ENCODE data around the gene UBN2. TPM values are rescaled to one million over a fixed set of nuclear protein-coding genes. Genes with fewer than 3 reads are reported as not detected.

UBN2 gene
- total RNA-seq, 1 experiment from 2014 or later: 14.8 TPM

- no TSS peak for BruUV-seq (replicated peaks)
- Histone ChIP-seq H2AFZ (ENCODE audit: low read depth, low read length, poor library complexity, severe bottlenecking) (no peak overlapping the region), H3K9me3 (ENCODE audit: control insufficient read depth in 1 of 2, insufficient read depth in 1 of 2, low read depth in 1 of 2, low read length in 2 of 2) (no peaks in the 10 kb centered on the region)
Measured at GRCh38 chr7:139231513-139232376, 708 bp downstream of the UBN2 start.

GRCh38 chr7:139232377-139232717 lies 1.3 kb downstream of the UBN2 start:
- intact Hi-C loops (cut with micrococcal nuclease): loop anchor here (10.0 kb wide), 1 partner anchor 128 kb away; the partner anchor contains the start of gene ZC3HAV1
- no peaks in the 10 kb centered on the region for H4K20me1 ChIP-seq (ENCODE audit: insufficient read depth)
- POLR2A ChIA-PET: no interaction called here
- CTCF ChIA-PET: no interaction called here
- H3K9me2 ChIP-seq (ENCODE audit: insufficient read depth): no peaks in the 10 kb centered on the region
- DNase-seq (ENCODE audit: low read depth, low spot score) (no peak), ATAC-seq (no peak)
- H3K79me2 ChIP-seq (ENCODE audit: insufficient read depth, low read length): peaks cover 36% of the 10 kb centered on the region
- no peaks in the 10 kb centered on the region for H3K9me3 ChIP-seq (ENCODE audit: control insufficient read depth in 1 of 2, insufficient read depth in 1 of 2, low read depth in 1 of 2, low read length in 2 of 2)
- H3K27ac ChIP-seq (ENCODE audit: low read depth, low read length): no peak overlapping the region
- no peak overlapping the region for H2AFZ ChIP-seq (ENCODE audit: low read depth, low read length, poor library complexity, severe bottlenecking)
- peaks cover 3 to 18% of the 10 kb centered on the region in 2 experiments; a peak in 3 of 4 replicates for H3K4me1 ChIP-seq (ENCODE audit: control insufficient read depth in 1 of 2, insufficient read depth in 2 of 2, low read length in 2 of 2)
- peak overlapping the region; percentile 75 for H3K9ac ChIP-seq (ENCODE audit: low read length)
- no peaks in the 10 kb centered on the region; a peak in 1 of 4 replicates for H3K36me3 ChIP-seq (ENCODE audit: control insufficient read depth in 1 of 2, insufficient read depth in 2 of 2, low read length in 2 of 2)
- peak overlapping the region; percentile 81 for H3K4me2 ChIP-seq (ENCODE audit: low read length)
- TF ChIP-seq, protein P1, sequence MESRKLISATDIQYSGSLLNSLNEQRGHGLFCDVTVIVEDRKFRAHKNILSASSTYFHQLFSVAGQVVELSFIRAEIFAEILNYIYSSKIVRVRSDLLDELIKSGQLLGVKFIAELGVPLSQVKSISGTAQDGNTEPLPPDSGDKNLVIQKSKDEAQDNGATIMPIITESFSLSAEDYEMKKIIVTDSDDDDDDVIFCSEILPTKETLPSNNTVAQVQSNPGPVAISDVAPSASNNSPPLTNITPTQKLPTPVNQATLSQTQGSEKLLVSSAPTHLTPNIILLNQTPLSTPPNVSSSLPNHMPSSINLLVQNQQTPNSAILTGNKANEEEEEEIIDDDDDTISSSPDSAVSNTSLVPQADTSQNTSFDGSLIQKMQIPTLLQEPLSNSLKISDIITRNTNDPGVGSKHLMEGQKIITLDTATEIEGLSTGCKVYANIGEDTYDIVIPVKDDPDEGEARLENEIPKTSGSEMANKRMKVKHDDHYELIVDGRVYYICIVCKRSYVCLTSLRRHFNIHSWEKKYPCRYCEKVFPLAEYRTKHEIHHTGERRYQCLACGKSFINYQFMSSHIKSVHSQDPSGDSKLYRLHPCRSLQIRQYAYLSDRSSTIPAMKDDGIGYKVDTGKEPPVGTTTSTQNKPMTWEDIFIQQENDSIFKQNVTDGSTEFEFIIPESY (IDR thresholded peaks at IDR 0.05; ENCODE audit: extremely low read depth, insufficient replicate concordance, low read length): no peak
- TF ChIP-seq RAD21 (IDR thresholded peaks at IDR 0.05; ENCODE audit: low read depth) (no peak), MAX (IDR thresholded peaks at IDR 0.05) (no peak), SRF (IDR thresholded peaks at IDR 0.05; ENCODE audit: low read depth) (no peak), EGR1 (IDR thresholded peaks at IDR 0.05; ENCODE audit: low read depth) (no peak), CBX3 (IDR thresholded peaks at IDR 0.05; ENCODE audit: low read depth) (no peak), POLR2A (IDR thresholded peaks at IDR 0.05; ENCODE audit: borderline replicate concordance, extremely low read depth, insufficient read depth, insufficient read length) (no peak), SP1 (IDR thresholded peaks at IDR 0.05; ENCODE audit: low read depth) (no peak), YY1 (IDR thresholded peaks at IDR 0.05; ENCODE audit: extremely low read depth, insufficient replicate concordance, low read depth, low read length) (no peak), TCF7L2 (IDR thresholded peaks at IDR 0.05; ENCODE audit: borderline replicate concordance, extremely low read depth, insufficient read depth, insufficient read length) (no peak), POLR2AphosphoS5 (IDR thresholded peaks at IDR 0.05; ENCODE audit: low read depth, low read length) (no peak), JUND (IDR thresholded peaks at IDR 0.05) (no peak), EZH2phosphoT487 (IDR thresholded peaks at IDR 0.05; ENCODE audit: borderline replicate concordance) (no peak)
- TF ChIP-seq, protein P2, sequence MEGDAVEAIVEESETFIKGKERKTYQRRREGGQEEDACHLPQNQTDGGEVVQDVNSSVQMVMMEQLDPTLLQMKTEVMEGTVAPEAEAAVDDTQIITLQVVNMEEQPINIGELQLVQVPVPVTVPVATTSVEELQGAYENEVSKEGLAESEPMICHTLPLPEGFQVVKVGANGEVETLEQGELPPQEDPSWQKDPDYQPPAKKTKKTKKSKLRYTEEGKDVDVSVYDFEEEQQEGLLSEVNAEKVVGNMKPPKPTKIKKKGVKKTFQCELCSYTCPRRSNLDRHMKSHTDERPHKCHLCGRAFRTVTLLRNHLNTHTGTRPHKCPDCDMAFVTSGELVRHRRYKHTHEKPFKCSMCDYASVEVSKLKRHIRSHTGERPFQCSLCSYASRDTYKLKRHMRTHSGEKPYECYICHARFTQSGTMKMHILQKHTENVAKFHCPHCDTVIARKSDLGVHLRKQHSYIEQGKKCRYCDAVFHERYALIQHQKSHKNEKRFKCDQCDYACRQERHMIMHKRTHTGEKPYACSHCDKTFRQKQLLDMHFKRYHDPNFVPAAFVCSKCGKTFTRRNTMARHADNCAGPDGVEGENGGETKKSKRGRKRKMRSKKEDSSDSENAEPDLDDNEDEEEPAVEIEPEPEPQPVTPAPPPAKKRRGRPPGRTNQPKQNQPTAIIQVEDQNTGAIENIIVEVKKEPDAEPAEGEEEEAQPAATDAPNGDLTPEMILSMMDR (IDR thresholded peaks at IDR 0.05 in 2 of 3, conservative IDR thresholded peaks at IDR 0.05 in 1 of 3; ENCODE audit: borderline replicate concordance in 1 of 3, insufficient read depth in 1 of 3, low read depth in 2 of 3, low read length in 2 of 3): no peak
- BruUV-seq (replicated peaks): no TSS peak
- H3K4me3 ChIP-seq (replicated peaks in 1 of 2; ENCODE audit: low read depth in 1 of 2, low read length in 2 of 2): peak overlapping the region; percentile 95 to 96
- RAD21 ChIA-PET (ENCODE audit: low non-redundant PET in 1 of 2, low total read pairs in 2 of 2, uncharacterized antibody in 2 of 2, unreplicated experiment in 2 of 2): no interaction called here
- H3K27me3 ChIP-seq (ENCODE audit: insufficient read depth, low read length): no peaks in the 10 kb centered on the region

More at GRCh38 chr7:139231513-139232376, 708 bp downstream of the UBN2 start:
- Histone ChIP-seq H3K9ac (ENCODE audit: low read length) (peak overlapping the region; percentile 75), H3K36me3 (ENCODE audit: control insufficient read depth in 1 of 2, insufficient read depth in 2 of 2, low read length in 2 of 2) (no peaks in the 10 kb centered on the region; a peak in 1 of 4 replicates), H4K20me1 (ENCODE audit: insufficient read depth) (no peaks in the 10 kb centered on the region), H3K4me3 (replicated peaks in 1 of 2; ENCODE audit: low read depth in 1 of 2, low read length in 2 of 2) (peak overlapping the region; percentile 95 to 96), H3K4me1 (ENCODE audit: control insufficient read depth in 1 of 2, insufficient read depth in 2 of 2, low read length in 2 of 2) (peaks cover 3 to 18% of the 10 kb centered on the region in 2 experiments; a peak in 3 of 4 replicates), H3K79me2 (ENCODE audit: insufficient read depth, low read length) (peaks cover 36% of the 10 kb centered on the region), H3K27me3 (ENCODE audit: insufficient read depth, low read length) (no peaks in the 10 kb centered on the region), H3K4me2 (ENCODE audit: low read length) (peak overlapping the region; percentile 81), H3K9me2 (ENCODE audit: insufficient read depth) (no peaks in the 10 kb centered on the region), H3K27ac (ENCODE audit: low read depth, low read length) (peak overlapping the region; percentile 52; the same call in 1 of the 2 replicates)
- ChIA-PET RAD21 (ENCODE audit: low non-redundant PET in 1 of 2, low total read pairs in 2 of 2, uncharacterized antibody in 2 of 2, unreplicated experiment in 2 of 2) (no interaction called here), POLR2A (no interaction called here), CTCF (no interaction called here)
- no peak for TF ChIP-seq POLR2AphosphoS5 (IDR thresholded peaks at IDR 0.05; ENCODE audit: low read depth, low read length)
- TF ChIP-seq CEBPB (IDR thresholded peaks at IDR 0.05; ENCODE audit: low read depth): peak; percentile 73
- peak; percentile 49; the same call in 1 of the 2 replicates for TF ChIP-seq ZFX (IDR thresholded peaks at IDR 0.05)
- intact Hi-C loops (cut with micrococcal nuclease): loop anchor here (10.0 kb wide), 1 partner anchor 127 kb away; the partner anchor contains the start of gene ZC3HAV1
- peak; percentile 55 for ATAC-seq
- DNase-seq (ENCODE audit: low read depth, low spot score): no peak
